Measurements from ENCODE around the gene NKX1-1. TPM values are rescaled to one million over a fixed set of nuclear protein-coding genes. Genes with fewer than 3 reads are reported as not detected.

Gene NKX1-1
- total RNA-seq, 1 experiment from 2014 or later, result not detected

DNA sequence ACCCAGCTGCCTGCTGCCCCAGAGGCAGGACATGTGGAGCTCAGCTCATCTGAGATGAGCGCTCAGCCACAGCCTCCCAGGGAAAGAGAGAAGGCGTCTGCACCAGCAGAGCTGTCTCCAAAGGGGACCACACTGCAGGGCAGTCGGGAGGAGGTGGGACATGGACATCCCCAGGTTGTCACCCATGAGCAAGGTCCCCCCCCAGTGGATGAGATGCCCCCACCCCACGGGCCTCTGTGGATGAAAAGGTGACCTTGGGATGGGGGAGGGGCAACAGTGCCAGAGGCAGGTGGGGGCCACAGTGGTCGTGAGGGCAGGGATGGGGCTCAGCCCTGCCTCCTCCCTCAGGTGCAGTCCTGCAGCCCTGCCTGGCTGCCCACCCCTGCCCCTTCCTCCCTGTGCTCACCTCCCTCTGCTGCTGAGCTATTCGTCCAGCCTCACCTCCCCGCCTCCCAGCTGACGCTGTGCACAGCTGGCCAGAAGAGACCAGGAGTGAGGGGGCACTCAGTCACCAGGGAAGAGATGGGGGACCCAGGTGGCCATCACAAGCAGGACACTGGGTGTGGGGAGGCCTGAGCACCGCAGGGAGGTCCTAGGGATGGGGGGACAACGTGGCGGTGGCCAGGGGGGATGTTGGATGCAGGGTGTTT lies 9.3 kb downstream of the NKX1-1 start:
- no peak for DNase-seq (ENCODE audit: low spot score)
- ChIA-PET CTCF (no interaction called here), POLR2A (no interaction called here)
- Mint-ChIP-seq H3K27me3 (ENCODE audit: low read depth) (peaks cover 24% of the 10 kb centered on the region), H3K4me3 (no peak overlapping the region), H3K9me3 (peaks cover 8% of the 10 kb centered on the region), H3K4me1 (no peaks in the 10 kb centered on the region), H3K36me3 (peaks cover 19% of the 10 kb centered on the region), H3K27ac (no peak overlapping the region)
- TF ChIP-seq NFYB (CRISPR knock-in tag; conservative IDR thresholded peaks at IDR 0.05; ENCODE audit: low read depth) (no peak), RORB (CRISPR knock-in tag; IDR thresholded peaks at IDR 0.05) (no peak), ATF6 (CRISPR knock-in tag; IDR thresholded peaks at IDR 0.05) (no peak), ZNF232 (CRISPR knock-in tag; IDR thresholded peaks at IDR 0.05) (no peak), EMX1 (CRISPR knock-in tag; IDR thresholded peaks at IDR 0.05) (no peak), OVOL2 (CRISPR knock-in tag; IDR thresholded peaks at IDR 0.05; ENCODE audit: borderline replicate concordance) (no peak)
- TF ChIP-seq, protein P1, sequence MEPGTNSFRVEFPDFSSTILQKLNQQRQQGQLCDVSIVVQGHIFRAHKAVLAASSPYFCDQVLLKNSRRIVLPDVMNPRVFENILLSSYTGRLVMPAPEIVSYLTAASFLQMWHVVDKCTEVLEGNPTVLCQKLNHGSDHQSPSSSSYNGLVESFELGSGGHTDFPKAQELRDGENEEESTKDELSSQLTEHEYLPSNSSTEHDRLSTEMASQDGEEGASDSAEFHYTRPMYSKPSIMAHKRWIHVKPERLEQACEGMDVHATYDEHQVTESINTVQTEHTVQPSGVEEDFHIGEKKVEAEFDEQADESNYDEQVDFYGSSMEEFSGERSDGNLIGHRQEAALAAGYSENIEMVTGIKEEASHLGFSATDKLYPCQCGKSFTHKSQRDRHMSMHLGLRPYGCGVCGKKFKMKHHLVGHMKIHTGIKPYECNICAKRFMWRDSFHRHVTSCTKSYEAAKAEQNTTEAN (CRISPR knock-in tag; IDR thresholded peaks at IDR 0.05), result no peak
- TF ChIP-seq, protein P2, sequence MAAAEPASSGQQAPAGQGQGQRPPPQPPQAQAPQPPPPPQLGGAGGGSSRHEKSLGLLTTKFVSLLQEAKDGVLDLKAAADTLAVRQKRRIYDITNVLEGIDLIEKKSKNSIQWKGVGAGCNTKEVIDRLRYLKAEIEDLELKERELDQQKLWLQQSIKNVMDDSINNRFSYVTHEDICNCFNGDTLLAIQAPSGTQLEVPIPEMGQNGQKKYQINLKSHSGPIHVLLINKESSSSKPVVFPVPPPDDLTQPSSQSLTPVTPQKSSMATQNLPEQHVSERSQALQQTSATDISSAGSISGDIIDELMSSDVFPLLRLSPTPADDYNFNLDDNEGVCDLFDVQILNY (CRISPR knock-in tag; IDR thresholded peaks at IDR 0.05), result no peak
- TF ChIP-seq, protein P3, sequence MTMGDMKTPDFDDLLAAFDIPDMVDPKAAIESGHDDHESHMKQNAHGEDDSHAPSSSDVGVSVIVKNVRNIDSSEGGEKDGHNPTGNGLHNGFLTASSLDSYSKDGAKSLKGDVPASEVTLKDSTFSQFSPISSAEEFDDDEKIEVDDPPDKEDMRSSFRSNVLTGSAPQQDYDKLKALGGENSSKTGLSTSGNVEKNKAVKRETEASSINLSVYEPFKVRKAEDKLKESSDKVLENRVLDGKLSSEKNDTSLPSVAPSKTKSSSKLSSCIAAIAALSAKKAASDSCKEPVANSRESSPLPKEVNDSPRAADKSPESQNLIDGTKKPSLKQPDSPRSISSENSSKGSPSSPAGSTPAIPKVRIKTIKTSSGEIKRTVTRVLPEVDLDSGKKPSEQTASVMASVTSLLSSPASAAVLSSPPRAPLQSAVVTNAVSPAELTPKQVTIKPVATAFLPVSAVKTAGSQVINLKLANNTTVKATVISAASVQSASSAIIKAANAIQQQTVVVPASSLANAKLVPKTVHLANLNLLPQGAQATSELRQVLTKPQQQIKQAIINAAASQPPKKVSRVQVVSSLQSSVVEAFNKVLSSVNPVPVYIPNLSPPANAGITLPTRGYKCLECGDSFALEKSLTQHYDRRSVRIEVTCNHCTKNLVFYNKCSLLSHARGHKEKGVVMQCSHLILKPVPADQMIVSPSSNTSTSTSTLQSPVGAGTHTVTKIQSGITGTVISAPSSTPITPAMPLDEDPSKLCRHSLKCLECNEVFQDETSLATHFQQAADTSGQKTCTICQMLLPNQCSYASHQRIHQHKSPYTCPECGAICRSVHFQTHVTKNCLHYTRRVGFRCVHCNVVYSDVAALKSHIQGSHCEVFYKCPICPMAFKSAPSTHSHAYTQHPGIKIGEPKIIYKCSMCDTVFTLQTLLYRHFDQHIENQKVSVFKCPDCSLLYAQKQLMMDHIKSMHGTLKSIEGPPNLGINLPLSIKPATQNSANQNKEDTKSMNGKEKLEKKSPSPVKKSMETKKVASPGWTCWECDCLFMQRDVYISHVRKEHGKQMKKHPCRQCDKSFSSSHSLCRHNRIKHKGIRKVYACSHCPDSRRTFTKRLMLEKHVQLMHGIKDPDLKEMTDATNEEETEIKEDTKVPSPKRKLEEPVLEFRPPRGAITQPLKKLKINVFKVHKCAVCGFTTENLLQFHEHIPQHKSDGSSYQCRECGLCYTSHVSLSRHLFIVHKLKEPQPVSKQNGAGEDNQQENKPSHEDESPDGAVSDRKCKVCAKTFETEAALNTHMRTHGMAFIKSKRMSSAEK (CRISPR knock-in tag; IDR thresholded peaks at IDR 0.05; ENCODE audit: borderline replicate concordance), result no peak
- TF ChIP-seq, protein P4, sequence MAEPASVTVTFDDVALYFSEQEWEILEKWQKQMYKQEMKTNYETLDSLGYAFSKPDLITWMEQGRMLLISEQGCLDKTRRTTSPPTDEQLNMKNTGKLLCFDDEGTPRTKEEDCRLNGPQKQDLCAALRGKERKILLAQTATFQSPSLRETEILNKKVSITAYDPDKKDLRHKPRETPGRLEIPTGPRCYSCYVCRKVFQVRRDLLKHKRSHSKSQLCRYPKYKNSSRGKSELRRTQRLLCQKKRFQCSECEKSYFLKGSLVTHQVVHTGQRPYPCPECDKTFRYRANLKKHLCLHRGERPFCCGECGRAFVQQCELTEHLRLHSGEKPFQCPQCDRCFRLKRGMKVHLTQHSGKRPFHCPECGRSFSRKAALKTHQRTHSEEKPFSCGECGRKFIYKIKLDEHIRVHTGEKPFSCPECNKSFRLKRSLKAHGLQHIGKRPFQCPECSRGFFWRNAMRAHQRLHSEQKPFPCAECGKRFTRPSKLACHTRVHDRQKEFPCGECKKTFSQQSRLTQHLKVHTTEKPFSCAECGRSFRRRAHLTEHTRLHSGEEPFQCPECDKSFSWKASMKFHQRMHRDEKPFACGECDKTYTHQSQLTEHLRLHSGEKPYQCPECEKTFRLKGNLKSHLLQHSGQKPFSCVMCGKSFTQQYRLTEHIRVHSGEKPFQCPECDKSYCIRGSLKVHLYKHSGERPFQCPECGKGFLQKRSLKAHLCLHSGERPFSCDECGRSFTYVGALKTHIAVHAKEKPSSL (CRISPR knock-in tag; conservative IDR thresholded peaks at IDR 0.05), result no peak
- ATAC-seq, result no peak

- Mint-ChIP-seq H3K27me3 (ENCODE audit: low read depth) (peaks cover 17% of the 10 kb centered on the region), H3K4me1 (no peaks in the 10 kb centered on the region)
- no peak for TF ChIP-seq NR3C1 (CRISPR knock-in tag; conservative IDR thresholded peaks at IDR 0.05; ENCODE audit: low read depth)
- TF ChIP-seq, protein P5, sequence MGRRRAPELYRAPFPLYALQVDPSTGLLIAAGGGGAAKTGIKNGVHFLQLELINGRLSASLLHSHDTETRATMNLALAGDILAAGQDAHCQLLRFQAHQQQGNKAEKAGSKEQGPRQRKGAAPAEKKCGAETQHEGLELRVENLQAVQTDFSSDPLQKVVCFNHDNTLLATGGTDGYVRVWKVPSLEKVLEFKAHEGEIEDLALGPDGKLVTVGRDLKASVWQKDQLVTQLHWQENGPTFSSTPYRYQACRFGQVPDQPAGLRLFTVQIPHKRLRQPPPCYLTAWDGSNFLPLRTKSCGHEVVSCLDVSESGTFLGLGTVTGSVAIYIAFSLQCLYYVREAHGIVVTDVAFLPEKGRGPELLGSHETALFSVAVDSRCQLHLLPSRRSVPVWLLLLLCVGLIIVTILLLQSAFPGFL (CRISPR knock-in tag; IDR thresholded peaks at IDR 0.05; ENCODE audit: borderline replicate concordance), result no peak
- TF ChIP-seq CBFB (CRISPR knock-in tag; IDR thresholded peaks at IDR 0.05; ENCODE audit: low read depth), result no peak
- no peak for TF ChIP-seq ZNF423 (CRISPR knock-in tag; IDR thresholded peaks at IDR 0.05)
- no peak for TF ChIP-seq ZNF317 (CRISPR knock-in tag; IDR thresholded peaks at IDR 0.05; ENCODE audit: borderline replicate concordance, low read depth)
- TF ChIP-seq NFATC4 (CRISPR knock-in tag; IDR thresholded peaks at IDR 0.05), result no peak
- no peak for TF ChIP-seq NR1H2 (CRISPR knock-in tag; IDR thresholded peaks at IDR 0.05)
- TF ChIP-seq FOXJ3 (CRISPR knock-in tag; IDR thresholded peaks at IDR 0.05; ENCODE audit: borderline replicate concordance), result no peak
- TF ChIP-seq GTF2I (CRISPR knock-in tag; conservative IDR thresholded peaks at IDR 0.05), result no peak
- no peak for TF ChIP-seq PRRX2 (CRISPR knock-in tag; IDR thresholded peaks at IDR 0.05)
- TF ChIP-seq, protein P2 (CRISPR knock-in tag; IDR thresholded peaks at IDR 0.05), result no peak
- TF ChIP-seq HMGA2 (CRISPR knock-in tag; IDR thresholded peaks at IDR 0.05), result no peak
Observed at GRCh38 chr4:1395941-1396805, 10.1 kb downstream of the NKX1-1 start.

More at GRCh38 chr4:1395941-1396805, 10.1 kb downstream of the NKX1-1 start:
- Mint-ChIP-seq H3K4me3 (no peak overlapping the region), H3K27ac (no peak overlapping the region), H3K9me3 (peaks cover 8% of the 10 kb centered on the region), H3K36me3 (peaks cover 19% of the 10 kb centered on the region)
- ChIA-PET CTCF (no interaction called here), POLR2A (no interaction called here)
- no peak for ATAC-seq
- peak; percentile 5 for DNase-seq (ENCODE audit: low spot score)
